ENCODE data around the gene PHF11.
A peak's percentile ranks its signal among the peaks of the same experiment; 100 is the strongest.

DNA sequence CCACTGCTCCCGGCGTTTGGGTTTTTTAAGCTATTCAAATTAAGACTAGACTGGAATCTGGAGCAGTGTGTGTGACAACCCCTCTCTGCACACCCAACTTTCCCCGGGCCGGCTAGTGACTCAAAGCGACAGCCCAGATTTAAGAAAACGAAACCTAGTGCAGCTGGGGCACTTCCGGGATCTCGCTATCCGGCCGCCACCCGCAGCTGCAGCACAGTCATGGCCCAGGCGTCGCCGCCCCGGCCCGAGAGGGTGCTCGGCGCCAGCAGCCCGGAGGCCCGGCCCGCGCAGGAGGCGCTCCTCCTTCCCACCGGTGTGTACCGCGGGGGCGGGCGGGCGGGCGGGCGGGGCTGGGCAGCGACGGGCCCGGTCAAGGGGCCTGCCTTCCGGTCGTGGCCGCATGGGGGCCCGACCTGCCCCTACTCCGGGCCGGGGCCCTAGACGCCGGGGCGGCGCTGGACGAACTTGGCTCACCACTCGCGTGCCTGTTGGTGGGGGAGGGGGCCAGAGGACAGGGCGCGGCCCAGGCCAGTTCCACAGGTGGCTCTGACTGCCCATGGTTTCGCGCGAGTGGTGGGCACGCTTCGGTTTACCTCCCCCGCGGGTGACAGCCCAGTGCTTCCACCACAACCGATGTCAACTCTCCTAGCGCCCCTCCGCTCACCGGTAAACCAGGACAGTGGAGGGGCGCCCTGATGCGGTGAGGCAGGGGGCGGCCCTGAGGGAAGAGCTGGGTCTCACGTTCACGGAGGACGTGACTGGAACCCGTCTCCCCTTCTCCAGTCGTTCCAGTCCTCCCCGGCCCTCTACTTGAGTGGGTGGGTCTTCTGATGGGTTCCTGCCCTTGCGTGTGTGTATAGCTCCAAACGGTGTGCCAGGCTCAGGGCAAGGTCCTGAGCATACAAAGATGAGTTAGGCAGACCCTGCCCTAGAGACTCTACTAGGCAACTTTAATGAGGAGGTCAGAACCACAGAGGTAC lies at the start of gene PHF11:
- TF ChIP-seq, protein P1, sequence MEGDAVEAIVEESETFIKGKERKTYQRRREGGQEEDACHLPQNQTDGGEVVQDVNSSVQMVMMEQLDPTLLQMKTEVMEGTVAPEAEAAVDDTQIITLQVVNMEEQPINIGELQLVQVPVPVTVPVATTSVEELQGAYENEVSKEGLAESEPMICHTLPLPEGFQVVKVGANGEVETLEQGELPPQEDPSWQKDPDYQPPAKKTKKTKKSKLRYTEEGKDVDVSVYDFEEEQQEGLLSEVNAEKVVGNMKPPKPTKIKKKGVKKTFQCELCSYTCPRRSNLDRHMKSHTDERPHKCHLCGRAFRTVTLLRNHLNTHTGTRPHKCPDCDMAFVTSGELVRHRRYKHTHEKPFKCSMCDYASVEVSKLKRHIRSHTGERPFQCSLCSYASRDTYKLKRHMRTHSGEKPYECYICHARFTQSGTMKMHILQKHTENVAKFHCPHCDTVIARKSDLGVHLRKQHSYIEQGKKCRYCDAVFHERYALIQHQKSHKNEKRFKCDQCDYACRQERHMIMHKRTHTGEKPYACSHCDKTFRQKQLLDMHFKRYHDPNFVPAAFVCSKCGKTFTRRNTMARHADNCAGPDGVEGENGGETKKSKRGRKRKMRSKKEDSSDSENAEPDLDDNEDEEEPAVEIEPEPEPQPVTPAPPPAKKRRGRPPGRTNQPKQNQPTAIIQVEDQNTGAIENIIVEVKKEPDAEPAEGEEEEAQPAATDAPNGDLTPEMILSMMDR (IDR thresholded peaks at IDR 0.05; ENCODE audit: low read length): peak; percentile 26; the same call in 1 of the 2 replicates
- no peak for TF ChIP-seq EZH2 (IDR thresholded peaks at IDR 0.05; ENCODE audit: borderline replicate concordance, low read length)
